HL-60 (cell line): Measurements from ENCODE around the gene TMEM244.
"Not testable (repeated sequence)": the region's sequence is repeated elsewhere in the genome, so short reads cannot be mapped to it uniquely, and the experiment has no call there.

Experiments
- DNase-seq, 2 experiments: peaks; one replicate each; pipeline ENCODE4 v3.0.0-alpha.2; 2010 to 2020; ENCODE audit warnings: low read depth in 1 of 2, low spot score in 1 of 2
- H3K27ac ChIP-seq: fragments of 250-450 bp; sonication (Bioruptor Pico); replicated peaks from 2 replicates; pipeline ENCODE4 v1.5.1; 2020; ENCODE audit warnings: mild to moderate bottlenecking, moderate library complexity
- H3K27me3 ChIP-seq: fragments of 250-450 bp; sonication (Bioruptor Pico); 2 replicates; pipeline ENCODE4 v1.5.1; 2021; ENCODE audit warnings: mild to moderate bottlenecking, moderate library complexity; ENCODE audit not compliant: insufficient read depth, poor library complexity, severe bottlenecking
- H3K4me3 ChIP-seq: replicated peaks from 2 replicates; pipeline ENCODE4 v1.5.1; 2011; ENCODE audit warnings: mild to moderate bottlenecking, control low read depth, low read length; ENCODE audit not compliant: insufficient read depth
- CTCF ChIP-seq: IDR thresholded peaks from one replicate; pipeline ENCODE4 v1.5.1; 2011; ENCODE audit warnings: low read length, control low read depth, inconsistent platforms; ENCODE audit not compliant: insufficient read depth
- GABPA ChIP-seq: IDR thresholded peaks from 2 replicates; pipeline ENCODE4 v1.6.1; 2012; ENCODE audit warnings: low read depth
- POLR2AphosphoS5 ChIP-seq: IDR thresholded peaks from 2 replicates; pipeline ENCODE4 v1.6.1; 2012; ENCODE audit warnings: low read depth
- SPI1 ChIP-seq: IDR thresholded peaks from 2 replicates; pipeline ENCODE4 v1.6.1; 2012; ENCODE audit warnings: low read depth, mild to moderate bottlenecking, borderline replicate concordance
- TF ChIP-seq, protein P1 (sequence below): IDR thresholded peaks from 2 replicates; pipeline ENCODE4 v1.6.1; 2012; ENCODE audit warnings: low read depth; ENCODE audit not compliant: insufficient replicate concordance

Gene TMEM244

GRCh38 chr6:129802920-129803319 lies 58.2 kb downstream of the TMEM244 start:
- not testable (repeated sequence) for H3K4me3 ChIP-seq, H3K27me3 ChIP-seq, H3K27ac ChIP-seq, DNase-seq

DNA sequence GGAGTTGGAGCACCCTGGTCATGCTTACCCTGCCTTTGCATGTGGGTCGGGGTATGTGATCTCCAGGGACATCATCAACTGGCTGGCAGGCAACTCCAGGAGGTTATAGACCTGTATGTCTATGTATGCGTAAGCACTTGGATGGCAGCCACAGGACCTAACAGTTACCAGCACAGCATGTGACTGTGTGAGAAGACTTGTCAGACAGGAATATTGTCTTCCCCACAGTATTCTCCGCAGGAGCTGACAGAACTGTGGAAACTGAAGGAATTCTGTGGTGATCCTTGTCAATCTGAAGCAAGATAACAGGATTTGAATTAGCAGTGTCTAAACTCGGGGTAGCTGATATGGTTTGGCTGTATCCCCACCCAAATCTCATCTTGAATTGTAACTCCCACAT lies 59.2 kb downstream of the TMEM244 start:
- DNase-seq = no peak
- Histone ChIP-seq H3K27ac (no peak overlapping the region), H3K27me3 (no peaks in the 10 kb centered on the region), H3K4me3 (no peak overlapping the region)
- TF ChIP-seq CTCF = no peak
- no peak for TF ChIP-seq SPI1
- no peak for TF ChIP-seq GABPA
- TF ChIP-seq, protein P1, sequence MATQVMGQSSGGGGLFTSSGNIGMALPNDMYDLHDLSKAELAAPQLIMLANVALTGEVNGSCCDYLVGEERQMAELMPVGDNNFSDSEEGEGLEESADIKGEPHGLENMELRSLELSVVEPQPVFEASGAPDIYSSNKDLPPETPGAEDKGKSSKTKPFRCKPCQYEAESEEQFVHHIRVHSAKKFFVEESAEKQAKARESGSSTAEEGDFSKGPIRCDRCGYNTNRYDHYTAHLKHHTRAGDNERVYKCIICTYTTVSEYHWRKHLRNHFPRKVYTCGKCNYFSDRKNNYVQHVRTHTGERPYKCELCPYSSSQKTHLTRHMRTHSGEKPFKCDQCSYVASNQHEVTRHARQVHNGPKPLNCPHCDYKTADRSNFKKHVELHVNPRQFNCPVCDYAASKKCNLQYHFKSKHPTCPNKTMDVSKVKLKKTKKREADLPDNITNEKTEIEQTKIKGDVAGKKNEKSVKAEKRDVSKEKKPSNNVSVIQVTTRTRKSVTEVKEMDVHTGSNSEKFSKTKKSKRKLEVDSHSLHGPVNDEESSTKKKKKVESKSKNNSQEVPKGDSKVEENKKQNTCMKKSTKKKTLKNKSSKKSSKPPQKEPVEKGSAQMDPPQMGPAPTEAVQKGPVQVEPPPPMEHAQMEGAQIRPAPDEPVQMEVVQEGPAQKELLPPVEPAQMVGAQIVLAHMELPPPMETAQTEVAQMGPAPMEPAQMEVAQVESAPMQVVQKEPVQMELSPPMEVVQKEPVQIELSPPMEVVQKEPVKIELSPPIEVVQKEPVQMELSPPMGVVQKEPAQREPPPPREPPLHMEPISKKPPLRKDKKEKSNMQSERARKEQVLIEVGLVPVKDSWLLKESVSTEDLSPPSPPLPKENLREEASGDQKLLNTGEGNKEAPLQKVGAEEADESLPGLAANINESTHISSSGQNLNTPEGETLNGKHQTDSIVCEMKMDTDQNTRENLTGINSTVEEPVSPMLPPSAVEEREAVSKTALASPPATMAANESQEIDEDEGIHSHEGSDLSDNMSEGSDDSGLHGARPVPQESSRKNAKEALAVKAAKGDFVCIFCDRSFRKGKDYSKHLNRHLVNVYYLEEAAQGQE = no peak
- TF ChIP-seq POLR2AphosphoS5 = no peak

DNA sequence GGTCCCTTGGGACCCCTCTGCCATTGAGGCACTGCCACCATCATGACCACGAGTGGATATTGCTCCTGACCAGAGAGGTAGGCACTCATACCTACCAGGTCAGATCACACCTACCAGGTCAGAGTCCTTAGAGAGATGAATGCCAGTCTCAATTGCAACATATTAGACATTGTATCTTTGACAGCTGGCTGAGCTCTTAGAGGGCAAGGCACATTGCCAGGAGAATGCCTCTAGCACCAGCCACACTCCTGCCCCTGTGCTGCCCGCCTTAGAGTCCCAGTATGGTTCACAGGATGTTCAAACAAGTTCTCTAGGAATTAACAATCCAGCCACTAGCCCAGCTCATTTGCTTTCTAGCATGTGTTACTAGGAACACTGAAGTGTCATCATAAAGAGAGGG lies 65.9 kb downstream of the TMEM244 start:
- no peak overlapping the region for H3K27ac ChIP-seq
- no peak overlapping the region for H3K4me3 ChIP-seq
- no peak for TF ChIP-seq GABPA
- TF ChIP-seq, protein P1 = no peak
- H3K27me3 ChIP-seq = no peaks in the 10 kb centered on the region
- no peak for DNase-seq

DNA sequence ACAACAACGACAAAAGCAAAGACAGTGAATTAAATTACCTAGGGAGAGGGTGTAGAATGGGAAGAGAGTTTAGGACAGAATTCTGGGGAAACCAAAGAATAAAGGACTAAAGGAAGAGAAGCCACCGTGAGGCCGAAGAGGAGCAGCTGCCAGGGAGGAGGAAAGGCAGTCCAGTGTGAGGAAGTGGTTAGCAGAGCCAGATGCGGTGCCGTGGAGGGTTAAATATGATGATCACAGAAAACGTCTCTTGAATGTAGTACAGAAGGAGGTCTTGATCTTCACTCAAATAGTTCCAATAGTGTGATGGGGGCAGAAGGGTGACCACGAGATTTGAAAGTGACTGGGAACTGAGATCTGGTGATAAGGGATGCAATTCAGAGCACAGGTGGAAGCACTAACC lies 67.7 kb downstream of the TMEM244 start:
- TF ChIP-seq POLR2AphosphoS5 = no peak
- TF ChIP-seq, protein P1 = no peak
- TF ChIP-seq GABPA = no peak
- peak; percentile 89 for TF ChIP-seq SPI1
- TF ChIP-seq CTCF = no peak
- no peak overlapping the region for H3K27ac ChIP-seq
- H3K27me3 ChIP-seq = no peaks in the 10 kb centered on the region
- H3K4me3 ChIP-seq = no peak overlapping the region
- peak in 1 of 2 experiments; percentile 18 for DNase-seq
